HG03175 (cell line): ENCODE results near the gene POR.
"Not testable (repeated sequence)": the region's sequence is repeated elsewhere in the genome, so short reads cannot be mapped to it uniquely, and the experiment has no call there.

ENCODE experiments used
- ATAC-seq: cut with Tn5 transposase; IDR thresholded peaks from one replicate; pipeline ENCODE4 v1.9.1; 2021; ENCODE audit warnings: mild to moderate bottlenecking, moderate library complexity; ENCODE audit not compliant: unreplicated experiment

The POR gene

DNA sequence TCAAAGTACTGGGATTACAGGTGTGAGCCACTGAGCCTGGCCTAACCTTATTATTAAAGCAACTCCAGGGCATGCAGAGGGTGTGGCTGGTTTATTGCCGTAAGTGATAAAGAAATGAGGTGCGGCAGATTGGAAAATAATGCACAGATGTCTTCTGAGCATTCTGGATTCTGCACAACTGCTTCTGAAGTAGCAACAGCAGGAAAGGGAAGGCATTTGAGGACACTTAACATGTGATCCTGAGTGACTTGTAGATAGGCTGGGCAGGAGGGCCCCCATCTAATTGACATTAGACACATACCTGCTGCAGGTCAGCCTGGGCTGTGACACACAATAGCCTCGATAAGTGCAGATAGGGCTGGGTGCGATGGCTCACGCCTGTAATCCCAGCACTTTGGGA, 30.5 kb upstream of the POR start:
- no peak for ATAC-seq

- no peak for ATAC-seq
Observed at GRCh38 chr7:75885036-75885435, 29.9 kb upstream of the POR start.

DNA sequence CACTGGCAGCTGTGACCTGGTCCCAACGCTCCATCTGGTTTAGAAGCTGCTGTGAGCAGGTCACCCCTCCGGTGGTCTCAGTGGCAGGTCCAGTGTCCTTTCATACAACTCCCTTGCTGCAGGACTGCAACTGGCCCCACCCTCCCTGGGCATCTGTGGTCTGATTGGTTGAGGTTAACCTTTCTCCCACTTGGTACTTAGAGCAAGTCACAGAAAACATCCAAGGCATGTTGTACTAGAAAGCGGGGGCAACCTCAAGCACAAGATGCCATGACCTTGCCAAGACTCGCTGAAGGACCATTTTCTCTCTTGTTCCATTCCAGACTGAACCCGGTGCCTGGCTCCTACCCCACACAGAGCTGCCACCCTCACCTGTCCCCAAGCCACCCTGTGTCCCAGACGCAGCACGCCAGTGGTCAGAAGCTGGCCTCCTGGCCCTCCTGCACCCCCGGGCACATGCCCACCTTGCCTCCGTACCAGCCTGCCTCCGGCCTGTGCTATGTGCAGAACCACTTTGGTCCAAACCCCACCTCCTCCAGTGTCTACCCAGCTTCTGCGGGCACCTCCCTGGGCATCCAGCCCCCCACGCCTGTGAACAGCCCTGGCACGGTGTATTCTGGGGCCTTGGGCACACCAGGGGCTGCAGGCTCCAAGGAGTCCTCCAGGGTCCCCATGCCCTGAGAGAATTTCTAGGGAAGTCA, 27.1 kb upstream of the POR start:
- no peak for ATAC-seq

DNA sequence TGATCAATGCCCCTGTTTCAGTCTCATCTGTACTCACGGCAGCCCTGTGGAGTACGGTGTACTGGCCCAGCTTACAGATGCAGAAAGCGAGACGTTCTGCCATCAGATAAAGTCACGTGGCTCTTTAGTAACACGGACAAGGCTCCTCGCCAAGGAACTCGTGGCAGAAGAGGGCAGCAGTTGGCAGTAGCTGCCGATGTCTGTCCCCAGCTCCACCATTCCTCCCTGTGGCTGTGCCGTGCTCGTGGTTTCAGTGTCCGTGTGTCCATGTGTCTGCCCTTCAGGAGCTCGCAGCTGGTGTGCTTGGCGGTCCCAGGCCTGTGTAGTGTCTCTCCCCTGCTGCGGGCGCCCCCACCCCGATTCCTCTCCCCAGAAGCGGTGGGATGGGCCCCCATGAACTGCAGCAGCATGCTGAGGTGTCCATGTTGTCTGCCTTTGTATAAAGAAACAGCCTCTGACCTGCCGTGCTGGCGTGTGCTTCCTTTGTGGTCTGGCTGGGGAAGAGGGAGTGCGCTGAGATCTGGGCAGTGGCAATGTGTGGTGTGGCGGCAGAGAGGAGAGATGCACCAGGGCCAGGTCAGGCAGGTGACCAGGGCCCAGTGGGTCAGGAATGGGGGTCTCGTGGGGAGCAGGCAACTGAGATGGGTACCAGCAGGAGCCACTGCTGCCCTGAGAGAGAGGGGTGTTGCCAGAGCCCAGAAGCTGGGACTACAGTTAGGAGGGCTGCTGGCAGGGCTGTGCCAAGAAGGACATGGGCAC, 26.3 kb upstream of the POR start:
- no peak for ATAC-seq

DNA sequence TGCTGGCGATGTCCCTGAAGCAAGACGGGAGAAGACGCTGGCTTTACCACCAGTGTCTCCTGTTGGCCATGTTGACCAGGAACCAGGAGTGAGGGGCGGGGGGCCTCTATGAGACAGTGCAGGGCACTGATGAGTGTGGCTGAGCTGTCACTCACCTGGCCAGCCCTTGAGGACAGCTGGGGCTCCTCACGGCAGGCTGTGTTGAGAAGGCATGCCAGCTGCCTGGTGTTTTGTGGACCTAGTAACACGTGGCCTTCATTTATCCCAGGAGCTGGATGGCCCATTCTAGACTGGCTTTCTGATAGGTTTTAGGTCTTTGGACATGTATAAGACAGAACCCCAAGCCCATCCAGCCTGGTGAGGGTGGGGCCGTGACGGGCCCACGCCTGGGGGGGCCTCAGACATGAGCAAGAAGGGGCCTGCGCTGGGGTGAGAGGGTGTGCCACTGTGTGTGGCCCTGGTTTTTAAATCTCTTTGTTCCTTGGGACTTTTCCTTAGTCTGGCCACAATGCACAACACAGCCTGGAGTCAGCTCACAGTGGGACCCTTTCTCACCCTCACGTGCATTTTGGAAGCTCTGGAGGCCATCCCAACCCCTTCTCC, 25.6 kb upstream of the POR start:
- no peak for ATAC-seq

DNA sequence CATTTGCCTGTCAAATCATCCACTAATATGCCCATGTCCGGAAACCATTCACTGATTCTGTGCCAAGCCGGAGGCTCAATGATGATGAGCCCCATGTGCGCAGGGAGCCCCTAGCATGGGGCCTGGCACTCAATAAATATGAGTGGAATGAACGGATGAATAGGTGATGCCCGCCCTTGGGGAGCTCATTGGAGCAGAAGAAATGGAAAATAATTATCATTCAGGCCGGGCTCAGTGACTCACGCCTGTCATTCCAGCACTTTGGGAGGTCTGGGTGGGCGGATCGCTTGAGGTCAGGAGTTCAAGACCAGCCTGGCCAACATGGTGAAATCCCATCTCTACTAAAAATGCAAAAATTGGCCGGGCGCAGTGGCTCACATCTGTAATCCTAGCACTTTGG, 25.1 kb upstream of the POR start:
- ATAC-seq = no peak

- ATAC-seq = not testable (repeated sequence)
Observed at GRCh38 chr7:75891237-75891636, 23.7 kb upstream of the POR start.

GRCh38 chr7:75891815-75892411, 23.0 kb upstream of the POR start:
- ATAC-seq = no peak

DNA sequence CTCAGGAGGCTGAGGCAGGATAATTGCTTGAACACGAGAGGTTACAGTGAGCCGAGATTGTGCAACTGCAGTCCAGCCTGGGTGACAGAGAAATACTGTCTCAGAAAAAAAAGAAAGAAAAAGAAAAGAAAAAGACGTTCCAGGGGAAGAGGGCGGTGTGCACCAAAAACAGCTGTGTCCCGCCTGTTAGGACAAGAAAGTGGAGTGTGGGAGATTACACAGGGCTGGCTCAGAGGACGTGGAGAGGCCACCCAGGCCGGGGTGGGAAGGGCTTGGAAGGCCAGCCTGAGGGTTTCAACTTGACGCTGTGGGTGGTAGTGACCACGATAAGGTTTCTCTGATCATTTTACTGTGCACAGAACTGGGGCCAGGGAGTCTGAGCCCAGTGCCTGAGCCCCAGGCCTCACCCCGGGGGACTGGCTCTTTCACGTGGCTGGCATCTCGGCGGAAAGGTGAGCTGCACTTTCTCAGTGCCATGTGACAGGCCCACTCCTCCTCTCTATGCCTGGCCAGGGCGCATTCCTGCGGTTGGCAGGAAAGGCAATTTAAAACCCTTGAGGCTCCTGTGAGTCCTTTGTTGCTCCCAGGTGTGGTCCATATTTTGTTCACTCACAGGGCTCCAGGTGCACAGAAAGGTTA, 22.2 kb upstream of the POR start:
- ATAC-seq = no peak

- ATAC-seq = no peak
Observed at GRCh38 chr7:75896803-75897327, 18.1 kb upstream of the POR start.

DNA sequence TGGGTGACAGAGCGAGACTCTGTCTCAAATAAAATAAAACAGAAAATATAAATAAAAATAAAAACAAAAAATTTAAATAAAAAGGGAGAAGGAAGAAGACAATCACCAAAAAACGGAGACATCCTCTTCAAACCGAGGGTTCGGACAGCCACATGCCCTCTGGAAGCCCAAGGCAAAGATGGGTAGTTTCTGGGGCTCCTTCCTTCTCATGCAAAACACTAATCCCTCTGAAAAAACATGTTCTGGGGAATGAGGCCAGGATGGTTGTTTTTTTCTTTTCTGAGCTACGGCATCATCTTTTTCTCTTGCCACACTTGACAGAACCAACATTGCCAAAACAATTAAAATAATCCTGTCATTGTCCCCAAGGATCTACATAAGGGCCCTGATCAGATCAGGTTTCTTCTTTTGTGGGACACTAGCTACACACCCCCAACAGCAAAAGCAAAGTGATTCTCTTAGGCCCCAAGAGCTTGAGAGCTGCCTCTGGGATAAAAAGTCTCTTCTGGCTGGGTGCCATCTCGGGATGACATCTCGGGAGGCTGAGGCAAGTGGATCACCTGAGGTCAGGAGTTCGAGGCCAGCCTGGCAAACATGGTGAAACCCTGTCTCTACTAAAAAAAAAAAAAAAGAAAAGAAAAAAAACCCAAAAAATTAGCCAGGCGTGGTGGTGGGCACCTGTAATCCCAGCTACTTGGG, 14.2 kb upstream of the POR start:
- no peak for ATAC-seq

- ATAC-seq = no peak
Observed at GRCh38 chr7:75905785-75906604, 9.0 kb upstream of the POR start.

DNA sequence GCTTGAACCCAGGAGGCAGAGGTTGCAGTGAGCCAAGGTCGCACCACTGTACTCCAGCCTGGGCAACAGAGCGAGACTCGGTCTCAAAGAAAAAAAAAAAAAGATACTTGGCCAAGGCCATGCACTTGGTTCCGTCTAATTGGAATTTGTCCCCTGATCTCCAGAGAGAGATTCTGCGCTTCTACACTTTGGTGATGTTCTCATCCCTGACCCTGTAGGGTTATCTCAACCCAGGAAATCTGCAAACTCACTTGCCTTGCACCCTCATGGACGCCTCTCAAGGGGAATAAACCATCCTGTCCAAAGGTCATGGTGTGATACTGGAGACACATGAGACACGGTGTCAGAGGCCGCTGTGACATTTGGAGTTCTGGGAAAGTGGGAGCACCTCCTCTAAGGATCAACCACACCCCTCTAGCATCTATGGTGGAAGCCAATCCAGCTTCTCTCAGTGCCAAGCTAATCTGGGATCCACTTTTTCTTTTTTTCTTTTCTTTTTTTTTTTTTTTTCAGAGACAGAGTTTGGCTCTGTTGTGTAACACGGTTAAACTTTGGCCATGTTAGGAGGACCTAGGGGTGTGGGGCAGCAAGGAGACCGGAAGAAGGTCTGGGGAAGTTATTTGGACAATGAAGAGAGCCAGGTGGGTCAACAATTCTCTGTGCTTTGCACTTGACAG, 7.8 kb upstream of the POR start:
- ATAC-seq = no peak

GRCh38 chr7:75907668-75908039, 7.3 kb upstream of the POR start:
- ATAC-seq = not testable (repeated sequence)

DNA sequence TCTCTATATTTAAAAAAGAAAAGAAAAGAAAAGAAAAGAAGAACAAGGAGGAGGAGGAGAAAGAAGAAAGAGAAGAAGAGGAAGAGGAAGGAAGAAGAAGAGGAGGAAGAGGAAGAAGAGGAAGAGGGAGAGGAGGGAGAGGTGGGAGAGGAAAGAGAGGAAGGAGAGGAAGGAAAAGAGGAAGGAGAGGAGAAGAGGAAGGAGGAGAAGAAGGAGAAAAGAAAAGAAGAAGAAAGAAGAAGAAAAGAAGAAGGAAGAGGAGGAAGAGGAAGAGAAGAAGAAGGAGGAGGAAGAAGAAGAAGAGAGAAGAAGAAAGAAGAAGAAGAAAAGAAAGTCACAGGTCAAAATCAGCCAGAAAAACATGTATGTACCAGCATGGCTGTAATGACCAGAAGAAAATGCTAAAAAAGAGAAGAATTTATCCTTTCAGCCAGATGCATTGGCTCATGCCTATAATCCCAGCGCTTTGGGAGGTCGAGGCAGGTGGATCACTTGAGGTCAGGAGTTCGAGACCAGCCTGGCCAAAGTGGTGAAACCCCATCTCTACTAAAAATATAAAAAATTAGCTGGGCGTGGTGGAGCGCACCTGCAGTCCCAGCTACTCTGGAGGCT, 5.3 kb upstream of the POR start:
- ATAC-seq = no peak

DNA sequence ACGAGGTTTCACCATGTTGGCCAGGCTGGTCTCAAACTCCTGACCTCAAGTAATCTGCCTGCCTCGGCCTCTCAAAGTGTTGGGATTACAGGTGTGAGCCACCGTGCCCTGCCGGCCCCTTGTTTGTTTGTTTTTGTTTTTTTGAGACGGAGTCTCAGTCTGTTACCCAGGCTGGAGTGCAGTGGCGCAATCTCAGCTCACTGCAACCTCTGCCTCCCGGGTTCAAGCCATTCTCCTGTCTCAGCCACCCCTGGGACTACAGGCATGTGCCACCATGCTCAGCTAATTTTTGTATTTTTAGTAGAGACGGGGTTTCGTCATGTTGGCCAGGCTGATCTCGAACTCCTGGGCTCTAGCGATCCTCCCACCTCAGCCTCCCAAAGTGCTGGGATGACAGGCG, 3.8 kb upstream of the POR start:
- not testable (repeated sequence) for ATAC-seq

DNA sequence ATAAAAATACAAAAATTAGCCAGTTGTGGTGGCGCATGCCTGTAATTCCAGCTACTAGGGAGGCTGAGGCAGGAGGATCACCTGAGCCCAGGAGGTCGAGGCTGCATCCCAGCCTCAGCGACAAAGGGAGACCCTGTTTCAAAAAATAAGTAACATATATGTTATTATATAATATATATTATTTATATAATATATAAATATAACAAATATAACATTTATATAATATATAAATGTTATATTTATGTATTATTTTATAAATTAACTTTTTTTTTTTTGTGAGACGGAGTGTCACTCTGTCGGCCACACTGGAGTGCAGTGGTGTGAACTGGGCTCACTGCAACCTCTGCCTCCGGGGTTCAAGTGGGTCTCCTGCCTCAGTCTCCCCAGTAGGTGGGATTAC, 1.5 kb upstream of the POR start:
- ATAC-seq = no peak

- no peak for ATAC-seq
Observed at GRCh38 chr7:75914169-75914654, 743 bp upstream of the POR start.
